HEK293T (cell line): ENCODE data around the gene TMC8.

Experiments
- ARNT ChIP-seq: fragments of 450-650 bp; IDR thresholded peaks from 2 replicates; pipeline ENCODE4 v1.6.1; 2017; ENCODE audit warnings: mild to moderate bottlenecking
- TARDBP ChIP-seq: fragments of 450-650 bp; IDR thresholded peaks from 2 replicates; pipeline ENCODE4 v1.6.1; 2016
- TF ChIP-seq, protein P1 (sequence below): fragments of 450-650 bp; IDR thresholded peaks from 2 replicates; pipeline ENCODE4 v1.6.1; 2016

DNA sequence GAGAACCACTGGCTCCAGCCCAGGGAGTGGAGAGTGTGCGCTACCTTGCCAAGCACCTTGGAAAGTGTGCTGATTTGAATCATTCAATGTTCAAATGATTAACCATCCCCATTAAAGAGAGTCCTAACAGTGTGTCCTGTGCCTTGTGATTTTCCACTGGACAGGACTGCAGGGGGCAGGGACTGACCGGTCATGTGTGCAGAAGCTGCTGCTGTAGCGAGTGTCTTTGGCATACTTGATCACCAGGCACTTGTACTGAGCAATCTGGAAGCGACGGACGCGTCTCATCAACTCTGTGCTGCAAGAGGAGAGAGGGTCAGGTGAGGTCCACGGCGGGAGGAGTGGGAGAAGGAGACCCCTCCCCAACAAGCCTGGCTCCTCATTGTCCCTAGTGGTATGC, 54.3 kb downstream of the TMC8 start:
- TF ChIP-seq, protein P1, sequence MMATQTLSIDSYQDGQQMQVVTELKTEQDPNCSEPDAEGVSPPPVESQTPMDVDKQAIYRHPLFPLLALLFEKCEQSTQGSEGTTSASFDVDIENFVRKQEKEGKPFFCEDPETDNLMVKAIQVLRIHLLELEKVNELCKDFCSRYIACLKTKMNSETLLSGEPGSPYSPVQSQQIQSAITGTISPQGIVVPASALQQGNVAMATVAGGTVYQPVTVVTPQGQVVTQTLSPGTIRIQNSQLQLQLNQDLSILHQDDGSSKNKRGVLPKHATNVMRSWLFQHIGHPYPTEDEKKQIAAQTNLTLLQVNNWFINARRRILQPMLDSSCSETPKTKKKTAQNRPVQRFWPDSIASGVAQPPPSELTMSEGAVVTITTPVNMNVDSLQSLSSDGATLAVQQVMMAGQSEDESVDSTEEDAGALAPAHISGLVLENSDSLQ = no peak
- no peak for TF ChIP-seq TARDBP
- no peak for TF ChIP-seq ARNT
